ENCODE measurements around the gene LDLRAD3.

The LDLRAD3 gene

DNA sequence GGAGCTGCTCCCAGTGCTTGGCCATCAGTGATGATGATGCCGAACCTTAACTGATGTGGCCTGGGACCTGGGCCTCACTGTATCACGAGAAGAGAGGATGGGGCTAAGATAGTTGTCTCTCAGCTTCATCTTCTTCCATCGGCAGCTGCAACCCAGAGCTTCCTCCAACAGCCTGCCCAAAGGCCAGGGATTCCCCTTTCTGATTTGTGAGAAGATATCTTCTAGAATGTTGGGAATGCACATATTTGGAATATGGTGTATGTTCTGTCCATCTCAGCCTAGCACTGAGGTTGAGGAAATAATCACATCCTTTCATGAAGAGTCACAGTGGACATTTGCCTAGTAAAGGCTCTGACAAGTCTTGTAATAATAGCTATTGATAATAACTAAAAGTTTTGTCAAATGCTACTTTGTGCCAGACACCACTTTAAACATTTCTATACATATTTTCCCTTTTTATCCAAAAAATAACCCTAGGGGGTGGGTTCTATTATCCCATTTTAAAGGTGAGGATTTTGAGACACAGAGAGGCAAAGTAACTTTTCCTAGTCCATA lies 272.3 kb downstream of the LDLRAD3 start:
- DNase-seq: no peak

- DNase-seq: no peak
Observed at GRCh38 chr11:36218283-36218921, 274.5 kb downstream of the LDLRAD3 start.

GRCh38 chr11:36219996-36220395 lies 276.1 kb downstream of the LDLRAD3 start:
- DNase-seq: no peak

- no peak for DNase-seq
Observed at GRCh38 chr11:36222831-36223635, 279.2 kb downstream of the LDLRAD3 start.

GRCh38 chr11:36224209-36224882 lies 280.5 kb downstream of the LDLRAD3 start:
- DNase-seq: no peak

- DNase-seq: no peak
Observed at GRCh38 chr11:36227044-36227443, 283.2 kb downstream of the LDLRAD3 start.

DNA sequence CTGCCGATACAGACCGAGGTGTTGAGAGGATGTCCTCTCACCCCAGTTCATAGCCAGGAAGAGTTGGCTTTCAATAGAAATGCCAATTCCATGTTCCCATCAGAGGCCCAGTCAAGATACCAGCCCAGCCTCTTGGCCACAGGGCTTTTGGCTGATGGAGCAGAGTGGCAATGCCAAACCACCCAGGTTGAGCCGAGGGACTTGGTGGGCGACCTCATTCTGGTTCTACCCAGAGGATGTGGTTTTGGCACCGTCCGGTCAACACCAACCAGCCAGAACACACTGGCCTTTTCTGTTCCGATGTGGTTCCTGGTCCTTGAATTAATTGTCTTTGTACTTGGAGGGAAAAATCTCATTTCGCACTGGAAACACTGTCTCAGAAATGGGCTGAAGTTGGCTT lies 284.8 kb downstream of the LDLRAD3 start:
- DNase-seq: no peak

DNA sequence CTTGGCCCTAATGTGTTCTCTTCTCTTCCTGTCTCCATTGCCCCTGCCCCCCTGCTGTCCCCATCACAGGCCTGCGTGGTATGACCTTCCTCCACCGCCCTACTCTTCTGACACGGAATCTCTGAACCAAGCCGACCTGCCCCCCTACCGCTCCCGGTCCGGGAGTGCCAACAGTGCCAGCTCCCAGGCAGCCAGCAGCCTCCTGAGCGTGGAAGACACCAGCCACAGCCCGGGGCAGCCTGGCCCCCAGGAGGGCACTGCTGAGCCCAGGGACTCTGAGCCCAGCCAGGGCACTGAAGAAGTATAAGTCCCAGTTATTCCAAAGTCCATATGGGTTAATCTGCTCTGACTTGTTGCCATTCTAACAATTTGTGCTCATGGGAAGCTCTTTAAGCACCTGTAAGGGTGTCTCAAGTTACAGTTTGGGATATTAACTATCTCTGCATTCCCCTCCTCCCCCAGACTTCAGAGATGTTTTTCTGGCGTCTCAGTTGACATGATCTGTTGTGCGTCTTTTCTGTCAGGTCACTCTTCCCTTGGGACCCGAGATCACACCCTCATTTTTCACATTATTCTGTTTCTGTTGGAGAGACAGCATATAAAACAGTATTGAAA lies 285.3 kb downstream of the LDLRAD3 start:
- no peak for DNase-seq

- DNase-seq: no peak
Observed at GRCh38 chr11:36230779-36231699, 287.2 kb downstream of the LDLRAD3 start.

DNA sequence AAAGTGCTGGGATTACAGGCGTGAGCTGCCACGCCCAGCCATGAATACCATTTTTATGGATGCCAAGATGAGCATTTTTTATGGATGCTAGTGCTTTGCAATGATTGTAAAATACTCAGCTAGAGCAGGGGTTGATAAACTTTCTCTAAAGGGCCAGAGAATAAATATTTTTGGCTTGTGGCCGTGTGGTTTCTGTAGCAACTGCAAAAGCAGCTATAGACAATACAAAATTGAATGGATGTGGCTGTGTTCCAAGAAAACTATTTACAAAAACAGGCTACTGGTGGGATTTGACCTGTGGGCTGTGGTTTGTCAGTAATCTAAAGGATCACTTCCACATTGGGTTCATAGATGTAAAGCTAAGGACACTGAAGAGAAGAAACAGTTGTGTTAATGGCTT lies 289.3 kb downstream of the LDLRAD3 start:
- no peak for DNase-seq

GRCh38 chr11:36234825-36235224 lies 291.0 kb downstream of the LDLRAD3 start:
- DNase-seq: no peak

DNA sequence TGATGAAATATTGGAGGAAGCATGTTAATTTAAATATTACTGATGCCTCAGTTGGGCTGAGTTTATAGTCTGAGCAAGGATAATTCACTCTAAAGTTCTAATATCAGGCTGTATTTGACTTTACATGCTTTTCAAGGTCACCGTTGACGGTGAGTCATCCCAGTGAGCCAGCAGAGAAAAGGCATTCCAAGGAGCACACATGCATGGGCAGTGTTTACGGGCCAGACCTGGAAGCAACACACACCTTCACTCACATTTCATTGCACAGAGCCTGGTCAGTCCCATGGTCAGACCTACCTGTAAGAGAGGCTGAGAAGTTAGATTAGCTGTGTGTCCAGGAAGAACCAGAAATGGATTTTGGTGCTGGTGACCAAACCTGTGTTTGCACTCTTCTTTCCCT lies 291.9 kb downstream of the LDLRAD3 start:
- DNase-seq: no peak

GRCh38 chr11:36237391-36237790 lies 293.5 kb downstream of the LDLRAD3 start:
- DNase-seq: no peak

DNA sequence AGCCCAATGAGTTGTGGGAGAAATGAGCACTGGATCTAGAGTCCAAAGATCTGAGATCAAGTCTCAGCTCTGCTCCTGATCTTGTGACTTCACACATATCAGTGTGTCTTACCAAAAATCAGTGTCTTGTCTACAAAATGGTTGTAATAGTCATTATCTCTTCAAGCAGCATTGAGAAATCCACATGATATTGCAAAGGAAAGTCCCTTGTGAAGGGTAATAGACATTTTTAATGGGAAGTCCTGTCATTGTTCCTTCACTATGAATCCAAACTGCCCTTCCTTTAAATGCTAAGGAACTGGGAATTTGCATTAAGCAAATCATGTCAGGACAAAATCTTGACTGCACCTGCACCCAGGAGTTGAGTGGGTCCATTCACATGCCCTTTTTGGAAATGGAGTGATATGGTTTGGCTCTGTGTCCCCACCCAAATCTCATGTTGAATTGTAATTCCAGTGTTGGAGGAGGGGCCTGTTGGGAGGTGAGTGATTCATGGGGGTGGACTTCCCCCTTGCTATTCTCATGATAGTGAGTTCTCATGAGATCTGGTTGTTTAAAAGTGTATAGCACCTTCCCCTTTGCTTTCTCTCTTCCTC lies 294.3 kb downstream of the LDLRAD3 start:
- DNase-seq: no peak

DNA sequence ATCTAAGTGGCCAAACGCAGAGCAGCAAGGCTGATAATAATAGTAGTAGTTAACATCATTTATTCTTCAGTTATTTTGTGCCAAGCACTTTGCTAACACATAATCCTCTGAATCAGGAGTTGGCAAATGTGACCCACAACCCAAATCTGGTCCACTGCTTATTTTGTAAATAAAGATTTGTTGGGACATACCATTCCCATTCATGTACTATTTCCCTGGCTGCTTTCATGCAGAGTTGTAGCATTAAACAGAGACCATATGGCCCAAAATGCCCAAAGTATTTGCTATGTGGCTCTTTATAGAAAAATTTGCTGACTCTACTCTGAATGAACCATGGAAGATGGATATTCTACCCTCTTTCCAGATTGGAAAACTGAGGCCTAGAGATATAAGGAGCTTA lies 295.0 kb downstream of the LDLRAD3 start:
- no peak for DNase-seq

DNA sequence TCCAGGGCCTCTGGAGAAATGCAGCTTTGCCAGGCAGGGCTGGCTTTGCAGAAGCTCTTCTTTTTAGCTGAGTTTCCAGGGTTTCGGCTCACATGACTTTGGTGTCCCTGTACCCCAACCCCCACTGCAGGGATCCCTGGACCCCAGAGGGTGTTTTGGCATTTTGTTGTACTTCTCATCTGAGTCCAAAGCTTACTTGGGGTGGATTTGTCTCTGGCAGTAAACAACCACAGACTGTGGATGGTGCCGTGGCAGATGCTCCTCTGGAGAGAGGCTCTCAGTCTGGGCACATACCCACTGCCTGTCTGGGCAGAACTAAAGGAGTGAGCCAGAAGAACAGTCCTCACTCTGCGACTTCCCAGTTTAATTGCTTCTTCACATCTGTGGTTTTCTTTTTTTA lies 295.8 kb downstream of the LDLRAD3 start:
- DNase-seq: no peak

- no peak for DNase-seq
Observed at GRCh38 chr11:36240173-36240572, 296.3 kb downstream of the LDLRAD3 start.

DNA sequence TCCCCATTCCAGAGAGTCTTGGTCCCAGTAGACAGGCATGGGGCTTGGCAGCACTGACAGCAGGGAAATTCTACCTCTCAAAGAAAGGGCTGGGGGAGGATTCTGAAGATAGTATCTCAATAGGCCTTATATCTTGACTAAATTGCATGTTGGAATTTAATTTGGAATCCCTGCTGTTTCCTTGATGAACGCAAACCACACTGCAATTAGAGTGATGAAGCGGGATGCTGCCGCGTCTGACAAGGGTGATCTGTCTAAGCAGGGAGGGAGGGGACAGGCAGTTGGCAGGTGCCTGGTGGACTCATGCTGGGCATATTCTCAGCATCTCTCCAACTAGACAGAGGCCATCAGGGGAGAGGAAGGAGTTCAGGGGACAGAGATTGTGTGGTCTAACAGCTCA lies 296.9 kb downstream of the LDLRAD3 start:
- no peak for DNase-seq

GRCh38 chr11:36241497-36241896 lies 297.6 kb downstream of the LDLRAD3 start:
- DNase-seq: no peak

DNA sequence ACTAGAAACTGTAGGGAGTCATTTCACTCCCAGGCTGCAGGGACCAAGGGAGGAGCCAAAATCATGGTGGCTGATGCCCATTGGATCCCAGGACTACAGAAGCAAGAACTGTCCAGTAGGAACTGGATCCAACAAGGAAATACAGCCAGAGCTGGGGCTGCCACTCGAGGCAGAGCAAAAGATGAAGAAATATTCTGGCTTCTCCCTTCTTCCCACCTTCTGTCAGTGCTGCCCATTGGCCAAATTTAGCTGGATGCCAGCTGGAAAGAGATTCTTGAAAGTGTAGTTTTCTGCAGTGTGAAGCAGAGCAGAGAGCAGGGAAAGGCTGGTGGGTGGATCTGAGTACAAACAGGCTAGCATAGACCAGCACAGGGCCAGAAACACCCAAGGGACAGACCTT lies 299.8 kb downstream of the LDLRAD3 start:
- DNase-seq: no peak

DNA sequence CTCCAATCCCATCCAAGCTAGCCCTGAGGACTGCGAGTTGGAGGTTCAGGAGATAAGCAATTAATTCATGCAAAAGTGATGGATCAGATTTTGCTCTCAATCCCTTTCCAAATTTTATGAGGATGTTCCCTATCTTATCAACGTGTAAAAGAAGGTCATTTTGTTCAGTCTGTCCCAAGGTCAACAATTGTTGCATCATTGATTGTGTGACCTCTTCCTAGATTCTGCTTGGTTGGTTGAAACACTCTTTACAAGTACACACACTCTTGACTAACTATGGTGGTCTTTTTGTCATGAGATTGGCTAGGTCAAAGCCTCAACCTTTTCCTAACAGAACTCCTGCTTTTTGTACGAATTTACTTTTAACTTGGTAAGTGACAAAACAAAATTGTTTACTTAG lies 303.6 kb downstream of the LDLRAD3 start:
- no peak for DNase-seq

GRCh38 chr11:36248436-36248835 lies 304.6 kb downstream of the LDLRAD3 start:
- no peak for DNase-seq

Measured in activated CD4-positive, alpha-beta T cell treated with anti-CD3 and anti-CD28 coated beads for 4 hours (primary cell).